ENCODE data around the gene FUT7. TPM values are rescaled to one million over a fixed set of nuclear protein-coding genes. Genes with fewer than 3 reads are reported as not detected.

The FUT7 gene
- total RNA-seq, 1 experiment from 2014 or later: 0.12 TPM

DNA sequence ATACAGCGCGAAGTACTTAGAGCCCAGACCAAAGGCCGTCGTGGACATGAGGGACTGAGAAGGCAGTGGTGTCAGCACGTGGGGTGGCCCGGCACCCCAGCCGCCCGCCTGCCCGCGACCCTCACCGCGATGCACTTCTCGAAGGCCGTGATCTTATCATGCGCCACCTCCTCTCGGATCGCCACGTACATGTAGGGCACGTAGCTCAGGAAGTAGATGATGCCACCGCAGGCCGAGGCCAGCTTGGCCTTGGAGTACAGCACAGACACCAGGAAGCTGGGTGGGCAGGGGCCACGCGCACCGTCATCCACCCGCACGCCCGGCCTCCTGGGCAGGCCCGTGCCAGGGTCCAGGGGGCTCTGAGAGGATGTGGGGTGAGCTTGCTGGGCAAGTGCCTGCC is 14.8 kb downstream of the FUT7 start:
- Mint-ChIP-seq H3K36me3 (ENCODE audit: insufficient read depth, unreplicated experiment) (peaks cover 13% of the 10 kb centered on the region), H3K4me1 (ENCODE audit: insufficient read depth, unreplicated experiment) (no peaks in the 10 kb centered on the region), H3K27ac (ENCODE audit: low read depth, unreplicated experiment) (no peak overlapping the region), H3K27me3 (ENCODE audit: insufficient read depth, unreplicated experiment) (no peaks in the 10 kb centered on the region), H3K9me3 (ENCODE audit: unreplicated experiment) (no peaks in the 10 kb centered on the region), H3K4me3 (ENCODE audit: unreplicated experiment) (no peak overlapping the region)
- CTCF ChIA-PET: interaction anchor here (0.6 to 3.0 kb wide), 2 partner anchors 11 to 224 kb away, joined by 3 to 14 read pairs; partner anchors contain the start of gene ABCA2
- no peak for DNase-seq (ENCODE audit: unreplicated experiment)
- intact Hi-C loops (cut with micrococcal nuclease): no loop called here
- POLR2A ChIA-PET: interaction anchor here (0.6 kb wide), 1 partner anchor 151 kb away, joined by 3 read pairs; the partner anchor contains the start of gene EDF1
- no TSS peak for BruUV-seq (replicated peaks)
- TF ChIP-seq, protein P1, sequence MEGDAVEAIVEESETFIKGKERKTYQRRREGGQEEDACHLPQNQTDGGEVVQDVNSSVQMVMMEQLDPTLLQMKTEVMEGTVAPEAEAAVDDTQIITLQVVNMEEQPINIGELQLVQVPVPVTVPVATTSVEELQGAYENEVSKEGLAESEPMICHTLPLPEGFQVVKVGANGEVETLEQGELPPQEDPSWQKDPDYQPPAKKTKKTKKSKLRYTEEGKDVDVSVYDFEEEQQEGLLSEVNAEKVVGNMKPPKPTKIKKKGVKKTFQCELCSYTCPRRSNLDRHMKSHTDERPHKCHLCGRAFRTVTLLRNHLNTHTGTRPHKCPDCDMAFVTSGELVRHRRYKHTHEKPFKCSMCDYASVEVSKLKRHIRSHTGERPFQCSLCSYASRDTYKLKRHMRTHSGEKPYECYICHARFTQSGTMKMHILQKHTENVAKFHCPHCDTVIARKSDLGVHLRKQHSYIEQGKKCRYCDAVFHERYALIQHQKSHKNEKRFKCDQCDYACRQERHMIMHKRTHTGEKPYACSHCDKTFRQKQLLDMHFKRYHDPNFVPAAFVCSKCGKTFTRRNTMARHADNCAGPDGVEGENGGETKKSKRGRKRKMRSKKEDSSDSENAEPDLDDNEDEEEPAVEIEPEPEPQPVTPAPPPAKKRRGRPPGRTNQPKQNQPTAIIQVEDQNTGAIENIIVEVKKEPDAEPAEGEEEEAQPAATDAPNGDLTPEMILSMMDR (IDR thresholded peaks at IDR 0.05; ENCODE audit: unreplicated experiment): no peak

DNA sequence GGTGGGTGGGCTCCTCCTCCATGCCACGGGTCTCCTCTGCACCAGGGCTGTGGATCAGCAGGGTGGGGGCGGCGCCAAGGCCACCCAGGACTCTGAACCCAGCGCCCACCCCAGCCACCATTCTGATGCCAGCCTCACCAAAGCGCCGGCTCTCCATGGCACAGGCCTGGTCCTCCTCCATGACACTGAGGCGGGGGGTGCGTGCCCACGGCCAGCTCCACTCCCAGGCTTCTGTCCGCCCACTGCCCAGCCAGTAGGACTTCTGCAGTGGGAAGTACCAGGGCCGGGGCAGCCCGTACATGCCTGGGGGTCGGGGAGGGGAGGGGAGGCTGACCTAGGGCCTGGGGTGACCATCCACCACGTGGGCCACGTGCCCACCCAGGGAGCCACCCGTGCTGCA is 15.5 kb downstream of the FUT7 start:
- no TSS peak for BruUV-seq (replicated peaks)
- Mint-ChIP-seq H3K4me1 (ENCODE audit: insufficient read depth, unreplicated experiment) (no peaks in the 10 kb centered on the region), H3K27ac (ENCODE audit: low read depth, unreplicated experiment) (no peak overlapping the region), H3K4me3 (ENCODE audit: unreplicated experiment) (no peak overlapping the region), H3K9me3 (ENCODE audit: unreplicated experiment) (no peaks in the 10 kb centered on the region), H3K27me3 (ENCODE audit: insufficient read depth, unreplicated experiment) (no peaks in the 10 kb centered on the region), H3K36me3 (ENCODE audit: insufficient read depth, unreplicated experiment) (peaks cover 17% of the 10 kb centered on the region)
- intact Hi-C loops (cut with micrococcal nuclease): no loop called here
- DNase-seq (ENCODE audit: unreplicated experiment): no peak
- ChIA-PET POLR2A (interaction anchor here (0.6 kb wide), 1 partner anchor 150 kb away, joined by 3 read pairs; the partner anchor contains the start of gene EDF1), CTCF (interaction anchor here (0.6 kb wide), 1 partner anchor 223 kb away, joined by 3 read pairs; no protein-coding TSS in a partner anchor)
- TF ChIP-seq, protein P1 (IDR thresholded peaks at IDR 0.05; ENCODE audit: unreplicated experiment): no peak

DNA sequence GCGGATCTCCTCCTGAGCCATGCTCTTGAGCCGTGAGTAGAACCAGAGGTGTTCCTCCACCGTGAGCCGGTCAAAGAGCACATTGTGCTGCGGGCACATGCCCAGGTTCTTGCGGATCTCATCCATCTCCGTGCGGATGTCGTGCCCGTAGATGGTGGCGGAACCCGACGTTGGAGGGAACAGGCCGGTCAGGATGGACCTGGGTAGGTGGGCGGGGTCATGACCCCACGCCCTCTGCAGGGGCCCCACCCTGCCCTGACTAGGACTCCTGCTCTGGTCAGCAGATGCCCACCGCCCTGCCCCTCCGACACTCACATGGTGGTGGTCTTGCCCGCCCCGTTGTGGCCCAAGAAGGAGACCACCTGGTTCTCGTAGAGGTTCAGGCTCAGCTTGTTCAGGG is 15.9 kb downstream of the FUT7 start:
- H3K27ac Mint-ChIP-seq (ENCODE audit: low read depth, unreplicated experiment): no peak overlapping the region
- ChIA-PET CTCF (no interaction called here), POLR2A (no interaction called here)
- TF ChIP-seq, protein P1 (IDR thresholded peaks at IDR 0.05; ENCODE audit: unreplicated experiment): no peak
- DNase-seq (ENCODE audit: unreplicated experiment): no peak
- H3K27me3 Mint-ChIP-seq (ENCODE audit: insufficient read depth, unreplicated experiment): no peaks in the 10 kb centered on the region
- no TSS peak for BruUV-seq (replicated peaks)
- H3K9me3 Mint-ChIP-seq (ENCODE audit: unreplicated experiment): no peaks in the 10 kb centered on the region
- H3K4me3 Mint-ChIP-seq (ENCODE audit: unreplicated experiment): no peak overlapping the region
- intact Hi-C loops (cut with micrococcal nuclease): no loop called here
- no peaks in the 10 kb centered on the region for H3K4me1 Mint-ChIP-seq (ENCODE audit: insufficient read depth, unreplicated experiment)
- peaks cover 22% of the 10 kb centered on the region for H3K36me3 Mint-ChIP-seq (ENCODE audit: insufficient read depth, unreplicated experiment)

DNA sequence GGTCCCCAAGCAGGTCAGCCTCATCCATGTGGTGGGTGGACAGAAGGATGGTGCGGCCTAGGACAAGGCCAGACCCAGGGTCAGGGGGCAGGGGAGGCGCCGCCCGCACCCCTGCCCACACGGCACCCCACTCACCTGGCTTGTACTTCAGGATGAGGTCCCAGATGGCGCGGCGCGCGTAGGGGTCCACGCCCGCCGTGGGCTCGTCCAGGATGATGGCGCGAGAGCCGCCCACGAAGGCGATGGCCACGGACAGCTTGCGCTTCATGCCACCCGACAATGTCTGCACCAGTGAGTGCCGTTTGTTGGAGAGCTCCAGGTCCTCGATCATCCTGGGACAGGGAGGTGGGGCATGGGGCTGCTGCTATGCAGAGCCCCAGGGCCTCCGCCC is 16.4 kb downstream of the FUT7 start:
- ChIA-PET CTCF (interaction anchor here (0.5 to 1.8 kb wide), 2 partner anchors 14 to 23 kb away, joined by 4 to 6 read pairs; no protein-coding TSS in a partner anchor), POLR2A (no interaction called here)
- Mint-ChIP-seq H3K27ac (ENCODE audit: low read depth, unreplicated experiment) (no peak overlapping the region), H3K36me3 (ENCODE audit: insufficient read depth, unreplicated experiment) (peaks cover 23% of the 10 kb centered on the region), H3K9me3 (ENCODE audit: unreplicated experiment) (no peaks in the 10 kb centered on the region), H3K27me3 (ENCODE audit: insufficient read depth, unreplicated experiment) (no peaks in the 10 kb centered on the region), H3K4me1 (ENCODE audit: insufficient read depth, unreplicated experiment) (no peaks in the 10 kb centered on the region), H3K4me3 (ENCODE audit: unreplicated experiment) (no peak overlapping the region)
- DNase-seq (ENCODE audit: unreplicated experiment): no peak
- no TSS peak for BruUV-seq (replicated peaks)
- intact Hi-C loops (cut with micrococcal nuclease): no loop called here
- TF ChIP-seq, protein P1 (IDR thresholded peaks at IDR 0.05; ENCODE audit: unreplicated experiment): no peak
